Prostate gland (tissue), 2 donors: ENCODE data around the gene PDE9A.

ENCODE experiments used
- CTCF ChIP-seq, 4 experiments: fragments of 200-600 bp in 2 of 4; fragments of 450-650 bp in 2 of 4; sonication (generic) in 2 of 4; IDR thresholded peaks; 1 replicate in 3 of 4; 2 replicates in 1 of 4; pipeline ENCODE4 v1.5.1; 2016 to 2019; ENCODE audit warnings: antibody characterized with exemption in 4 of 4, mild to moderate bottlenecking in 2 of 4, moderate library complexity in 2 of 4
- POLR2A ChIP-seq: fragments of 450-650 bp; IDR thresholded peaks from one replicate; pipeline ENCODE4 v1.6.1; 2016; ENCODE audit warnings: antibody characterized with exemption, mild to moderate bottlenecking
- POLR2AphosphoS5 ChIP-seq: sonication (generic); formaldehyde crosslinking; IDR thresholded peaks from one replicate; pipeline ENCODE4 v1.6.1; 2017; ENCODE audit warnings: antibody characterized with exemption

DNA sequence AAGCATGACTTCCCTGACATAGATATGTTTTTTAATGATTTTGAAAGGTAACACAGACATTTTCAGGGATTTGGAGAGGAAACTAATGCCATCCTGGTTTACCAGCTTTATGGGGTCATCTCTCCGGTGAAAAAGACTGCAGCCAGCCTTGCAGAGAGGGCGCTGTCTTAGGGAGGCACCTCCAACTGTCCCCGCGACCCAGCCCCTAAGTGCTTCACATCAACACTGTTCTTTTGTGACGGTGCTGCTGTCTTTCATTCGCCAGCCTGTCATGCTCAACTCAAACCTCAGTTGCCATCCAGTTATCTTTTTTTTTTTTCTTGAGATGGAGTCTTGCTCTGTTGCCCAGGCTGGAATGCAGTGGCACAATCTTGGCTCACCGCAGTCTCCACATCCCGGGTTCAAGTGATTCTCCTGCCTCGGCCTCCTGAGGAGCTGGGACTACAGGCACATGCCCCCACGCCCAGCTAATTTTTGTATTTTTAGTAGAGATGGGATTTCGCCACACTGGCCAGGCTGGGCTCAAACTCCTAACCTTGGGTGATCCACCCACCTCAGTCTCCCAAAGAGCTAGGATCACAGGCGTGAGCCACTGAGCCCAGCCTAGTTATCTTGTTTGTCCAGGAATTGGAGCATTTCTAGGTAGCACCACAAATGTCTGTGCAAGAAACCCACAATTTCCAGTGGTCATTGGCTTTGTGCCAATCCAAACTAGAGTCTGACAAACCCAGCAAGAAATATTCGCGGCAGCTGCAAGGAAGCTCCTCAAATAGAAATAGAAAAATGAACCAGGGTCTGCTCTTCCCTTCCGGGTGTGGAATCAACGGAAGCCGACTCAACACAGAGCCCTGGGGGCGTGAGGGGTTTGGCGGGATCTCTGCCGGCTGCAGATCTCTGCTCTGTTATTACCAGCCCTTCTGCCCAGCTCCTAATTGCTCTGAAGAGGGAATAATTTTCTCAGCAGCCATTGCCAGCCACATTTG is 24.2 kb downstream of the PDE9A start:
- TF ChIP-seq CTCF (IDR thresholded peaks at IDR 0.05) (no peak), POLR2A (no peak), POLR2AphosphoS5 (no peak)
